SHP77 (cell line): ENCODE results near the gene RALGAPB.
A peak's percentile ranks its signal among the peaks of the same experiment; 100 is the strongest.
"Not testable (repeated sequence)": the region's sequence is repeated elsewhere in the genome, so short reads cannot be mapped to it uniquely, and the experiment has no call there.

ENCODE experiments used
- DNase-seq, 2 experiments: peaks; one replicate each; lab custom pipeline; 2025; lab: John Stamatoyannopoulos, UW

The RALGAPB gene

DNA sequence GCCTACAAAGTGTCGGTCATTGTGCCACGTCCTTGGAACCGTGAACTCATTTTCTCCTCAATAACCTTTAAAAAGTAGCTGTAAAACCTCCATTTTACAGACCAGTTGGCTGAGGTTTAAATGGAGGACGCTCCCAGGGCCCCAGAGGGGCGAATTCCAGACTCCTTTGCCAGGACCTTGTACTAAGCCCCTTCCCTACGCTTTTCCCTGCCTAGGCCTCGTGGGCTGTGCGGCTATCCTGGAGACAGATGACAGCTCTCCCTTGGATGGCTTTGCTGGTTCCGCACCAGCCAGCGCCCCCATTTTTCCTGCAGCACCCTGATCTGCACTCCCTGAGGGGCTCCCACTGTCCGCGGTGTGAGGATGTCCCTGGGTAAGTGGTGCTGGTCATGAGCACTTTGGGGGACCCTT, 25.4 kb upstream of the RALGAPB start:
- no peak for DNase-seq

DNA sequence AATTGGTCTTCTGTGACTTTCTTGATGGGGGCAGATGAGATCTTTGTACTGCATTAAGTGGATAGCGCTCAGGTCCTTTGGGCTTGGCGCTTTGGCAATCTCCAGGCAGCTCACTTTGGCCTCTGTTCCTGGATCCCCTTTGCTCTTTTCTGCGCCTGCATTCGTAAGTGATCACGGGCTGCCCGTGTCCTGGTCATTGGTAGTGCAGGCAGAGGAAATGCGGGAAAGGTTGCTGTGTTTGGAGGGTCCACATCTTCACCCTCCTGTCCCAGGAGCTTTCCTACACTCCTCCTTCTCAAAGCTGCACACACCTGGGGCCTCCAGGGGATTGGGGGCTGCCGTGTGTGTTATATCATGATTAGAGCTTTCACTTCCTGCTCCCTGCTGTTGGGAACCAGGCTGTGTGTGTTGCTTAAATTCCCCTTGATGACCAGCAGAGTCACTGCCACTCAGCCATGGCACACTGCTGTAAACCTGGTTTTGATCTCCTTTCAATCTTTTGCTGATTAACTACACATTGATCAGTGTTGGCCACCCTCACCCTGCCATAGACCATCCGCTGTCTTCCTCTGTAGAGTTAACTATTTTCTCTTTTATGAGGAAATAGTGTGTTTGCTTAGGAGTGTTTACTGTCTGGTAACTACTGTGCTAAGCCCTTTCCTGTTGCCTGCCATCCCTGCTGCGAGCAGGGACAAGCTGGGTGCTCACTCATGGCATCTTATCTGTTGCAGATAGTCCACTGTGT, 24.5 kb upstream of the RALGAPB start:
- no peak for DNase-seq

DNA sequence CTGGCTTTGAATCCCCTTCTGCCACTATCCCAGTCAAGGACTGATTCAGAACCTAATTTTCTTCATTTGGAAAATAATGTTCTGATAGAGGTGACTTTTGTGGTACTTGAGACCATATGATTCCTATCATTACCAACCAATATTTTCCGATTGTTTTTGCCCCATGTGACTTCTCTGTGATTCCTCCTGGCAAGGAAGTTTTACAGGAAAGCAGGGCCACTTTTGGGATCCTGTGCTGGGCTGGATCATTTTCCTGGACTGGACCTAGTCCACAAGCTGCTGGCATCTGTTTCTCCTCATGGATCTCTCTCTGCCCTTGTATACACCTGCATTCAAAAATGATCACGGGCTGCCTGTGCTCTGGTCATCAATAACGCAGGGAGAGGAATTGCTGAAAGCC, 23.6 kb upstream of the RALGAPB start:
- DNase-seq = no peak

DNA sequence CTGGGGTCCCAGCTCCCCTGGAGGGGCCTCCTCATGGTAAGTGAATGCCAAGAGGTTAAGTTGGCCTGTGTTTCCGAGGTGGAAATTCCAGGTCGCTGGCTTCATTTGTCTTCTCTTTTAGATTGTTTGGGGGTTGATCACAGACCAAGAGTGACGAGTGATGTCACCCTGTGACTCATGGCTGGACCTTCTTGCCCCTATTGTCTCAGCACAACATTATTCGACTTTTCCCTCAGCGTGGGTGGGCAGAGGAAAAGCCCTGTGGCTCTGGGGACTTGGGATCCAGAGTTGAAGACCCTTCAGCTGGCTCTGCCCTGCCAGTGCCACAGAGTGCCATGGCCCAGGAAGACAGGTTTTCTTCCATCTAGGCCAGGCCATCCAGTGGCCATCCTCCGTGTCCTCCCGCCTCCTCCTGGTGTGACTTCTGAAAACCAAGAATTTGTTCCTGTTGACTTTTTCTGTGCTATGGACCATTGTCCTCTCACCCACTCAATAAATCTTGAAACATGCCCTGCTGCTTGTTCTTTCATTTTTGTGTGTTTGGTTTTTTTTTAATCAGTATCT, 22.1 kb upstream of the RALGAPB start:
- DNase-seq = no peak

DNA sequence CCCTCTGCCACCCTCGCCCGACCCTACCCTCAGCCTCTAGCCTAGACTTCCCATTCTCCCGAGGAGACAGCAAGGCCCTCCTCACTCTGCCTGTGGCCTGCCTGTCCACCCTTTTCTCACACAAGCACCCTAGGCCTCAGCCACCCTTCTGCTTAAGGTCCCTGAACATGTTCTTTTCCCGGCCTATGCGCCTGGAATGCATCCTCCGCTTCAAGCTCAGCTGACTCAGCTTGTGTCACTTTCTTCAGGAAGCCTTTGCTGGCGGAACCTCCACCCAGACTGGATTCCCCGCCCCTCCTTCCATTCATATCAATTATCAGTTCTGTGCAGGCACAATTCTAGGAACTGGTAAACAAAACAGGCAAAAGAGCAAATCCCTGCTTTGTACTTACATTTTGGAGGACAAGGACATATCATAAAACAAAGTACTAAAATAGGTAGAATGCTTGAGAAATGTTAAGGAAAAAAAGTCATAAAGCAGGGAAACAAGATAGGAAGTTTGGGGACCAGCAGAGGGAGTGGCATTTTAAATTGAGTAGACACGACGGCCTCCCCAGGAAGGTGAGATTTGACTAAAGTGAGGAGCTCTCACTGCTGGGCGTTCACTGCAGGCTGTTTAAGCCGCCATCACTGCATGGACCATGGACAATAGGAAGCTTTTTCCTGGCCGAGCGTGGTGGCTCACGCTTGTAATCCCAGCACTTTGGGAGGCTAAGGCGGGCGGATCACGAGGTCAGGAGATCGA, 19.6 kb upstream of the RALGAPB start:
- DNase-seq = no peak

DNA sequence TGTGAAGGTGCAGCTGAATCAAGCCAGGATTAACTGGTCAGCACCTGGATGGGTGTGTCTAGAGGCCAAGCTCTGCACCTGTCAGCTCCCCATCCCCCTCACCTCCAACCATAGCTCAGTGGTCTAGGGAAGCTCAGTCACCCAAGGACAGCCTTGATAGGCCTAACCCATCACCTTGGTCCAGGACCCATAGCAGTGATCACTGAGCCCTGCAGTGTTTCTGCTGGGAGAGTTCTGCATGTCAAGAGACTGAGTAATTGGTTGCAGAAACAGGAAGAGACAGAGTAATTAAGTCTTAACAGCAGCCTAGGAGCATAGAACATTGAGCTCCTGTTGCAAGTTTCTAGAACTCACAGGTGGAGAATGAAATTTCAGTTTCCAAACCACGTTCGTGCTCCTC, 18.7 kb upstream of the RALGAPB start:
- no peak for DNase-seq

DNA sequence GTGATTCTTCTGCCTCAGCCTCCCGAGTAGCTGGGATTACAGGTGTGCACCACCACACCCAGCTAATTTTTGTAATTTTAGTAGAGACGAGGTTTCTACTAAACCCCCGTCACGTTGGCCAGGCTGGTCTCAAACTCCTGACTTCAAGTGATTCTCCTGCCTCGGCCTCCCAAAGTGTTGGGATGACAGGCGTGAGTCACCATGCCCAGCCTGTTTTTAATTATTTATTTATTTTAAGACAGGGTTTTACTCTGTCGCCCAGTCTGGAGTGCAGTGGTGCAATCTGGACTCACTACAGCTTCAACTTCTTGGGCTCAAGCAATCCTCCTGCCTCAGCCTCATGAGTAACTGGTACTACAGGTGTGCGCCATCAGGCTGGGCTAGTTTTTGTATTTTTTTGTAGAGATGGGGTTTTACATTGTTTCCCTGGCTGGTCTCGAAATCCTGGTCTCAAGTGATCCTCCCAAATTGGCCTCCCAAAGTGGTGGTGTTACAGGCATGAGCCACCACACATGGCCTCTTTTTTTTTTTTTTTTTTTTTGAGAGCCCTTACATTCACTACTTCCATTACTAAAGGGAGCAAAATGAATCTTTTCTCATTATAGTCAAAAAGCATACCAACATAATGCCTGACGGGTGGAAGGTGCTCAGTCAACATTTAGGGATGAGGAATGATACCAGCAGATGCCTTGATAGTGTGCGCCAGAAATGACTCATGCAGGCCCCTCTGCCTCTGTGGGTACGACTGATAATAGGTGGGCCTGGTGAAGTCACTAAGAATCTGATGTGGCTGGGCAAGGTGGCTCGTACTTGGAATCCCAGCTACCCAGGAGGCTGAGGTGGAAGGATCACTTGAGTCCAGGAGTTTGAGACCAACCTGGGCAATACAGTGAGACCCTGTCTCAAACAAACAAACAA, 17.8 kb upstream of the RALGAPB start:
- no peak for DNase-seq

DNA sequence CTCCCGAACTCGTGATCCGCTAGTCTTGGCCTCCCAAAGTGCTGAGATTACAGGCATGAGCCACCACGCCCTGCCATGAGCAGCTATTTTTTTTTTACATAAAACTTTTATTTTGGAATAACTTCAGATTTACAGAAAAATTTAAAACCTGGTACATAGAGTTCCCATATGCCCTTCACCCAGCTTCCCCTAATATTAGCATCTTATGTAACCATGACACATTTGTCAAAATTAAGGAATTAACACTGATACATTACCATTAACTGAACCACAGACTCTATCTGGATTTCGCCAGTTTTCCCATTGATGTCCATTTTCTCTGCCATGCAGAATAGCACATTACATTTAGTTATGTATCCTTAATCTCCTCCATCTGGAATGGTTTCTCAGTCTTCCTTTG, 14.3 kb upstream of the RALGAPB start:
- DNase-seq = no peak

DNA sequence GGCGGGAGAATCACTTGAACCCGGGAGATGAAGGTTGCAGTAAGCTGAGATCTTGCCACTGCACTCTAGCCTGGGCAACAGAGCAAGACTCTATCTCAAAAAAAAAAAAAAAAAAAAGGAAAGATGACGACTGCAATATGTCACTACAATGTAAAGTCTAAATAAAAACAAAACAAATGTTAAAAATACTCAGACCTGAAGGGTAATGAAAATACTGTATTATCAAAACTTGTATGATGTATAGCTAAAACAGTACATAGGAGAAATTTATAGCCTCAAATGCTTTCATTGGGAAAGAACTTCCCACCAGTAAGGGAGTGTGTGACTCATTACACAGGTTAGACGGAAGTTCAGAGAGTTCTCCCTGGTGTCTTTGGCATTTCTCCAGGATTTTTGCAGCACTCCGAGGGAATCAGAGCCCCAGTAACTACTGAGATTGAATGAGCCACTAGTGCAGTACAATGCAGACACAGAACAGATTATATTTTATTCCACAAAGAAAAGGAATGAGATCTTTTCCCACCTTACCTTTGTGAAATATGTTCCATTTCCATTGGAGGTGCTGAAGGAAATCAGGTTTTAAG, 12.5 kb upstream of the RALGAPB start:
- peak; percentile 26 to 36 for DNase-seq

DNA sequence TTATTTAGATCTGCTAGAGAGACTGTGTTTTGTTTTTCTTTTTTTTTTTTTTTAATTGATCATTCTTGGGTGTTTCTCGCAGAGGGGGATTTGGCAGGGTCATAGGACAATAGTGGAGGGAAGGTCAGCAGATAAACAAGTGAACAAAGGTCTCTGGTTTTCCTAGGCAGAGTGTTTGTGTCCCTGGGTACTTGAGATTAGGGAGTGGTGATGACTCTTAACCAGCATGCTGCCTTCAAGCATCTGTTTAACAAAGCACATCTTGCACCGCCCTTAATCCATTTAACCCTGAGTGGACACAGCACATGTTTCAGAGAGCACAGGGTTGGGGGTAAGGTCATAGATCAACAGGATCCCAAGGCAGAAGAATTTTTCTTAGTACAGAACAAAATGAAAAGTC, 12.0 kb upstream of the RALGAPB start:
- not testable (repeated sequence) for DNase-seq

DNA sequence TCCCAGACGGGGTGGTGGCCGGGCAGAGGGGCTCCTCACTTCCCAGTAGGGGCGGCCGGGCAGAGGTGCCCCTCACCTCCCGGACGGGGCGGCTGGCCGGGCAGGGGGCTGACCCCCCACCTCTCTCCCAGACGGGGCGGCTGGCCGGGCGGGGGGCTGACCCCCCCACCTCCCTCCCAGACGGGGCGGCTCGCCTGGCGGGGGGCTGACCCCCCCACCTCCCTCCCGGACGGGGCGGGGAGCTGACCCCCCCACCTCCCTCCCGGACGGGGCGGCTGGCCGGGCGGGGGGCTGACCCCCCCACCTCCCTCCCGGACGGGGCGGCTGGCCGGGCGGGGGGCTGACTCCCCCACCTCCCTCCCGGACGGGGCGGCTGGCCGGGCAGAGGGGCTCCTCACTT, 11.5 kb upstream of the RALGAPB start:
- DNase-seq = not testable (repeated sequence)

DNA sequence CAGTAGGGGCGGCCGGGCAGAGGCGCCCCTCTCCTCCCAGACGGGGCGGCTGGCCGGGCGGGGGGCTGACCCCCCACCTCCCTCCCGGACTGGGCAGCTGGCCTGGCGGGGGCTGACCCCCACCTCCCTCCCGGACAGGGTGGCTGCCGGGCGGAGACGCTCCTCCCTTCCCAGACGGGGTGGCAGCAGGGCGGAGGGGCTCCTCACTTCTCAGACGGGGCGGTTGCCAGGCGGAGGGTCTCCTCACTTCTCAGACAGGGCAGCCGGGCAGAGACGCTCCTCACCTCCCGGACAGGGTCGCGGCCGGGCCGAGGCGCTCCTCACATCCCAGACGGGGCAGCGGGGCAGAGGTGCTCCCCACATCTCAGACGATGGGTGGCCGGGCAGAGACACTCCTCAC, 11.1 kb upstream of the RALGAPB start:
- DNase-seq = not testable (repeated sequence)

DNA sequence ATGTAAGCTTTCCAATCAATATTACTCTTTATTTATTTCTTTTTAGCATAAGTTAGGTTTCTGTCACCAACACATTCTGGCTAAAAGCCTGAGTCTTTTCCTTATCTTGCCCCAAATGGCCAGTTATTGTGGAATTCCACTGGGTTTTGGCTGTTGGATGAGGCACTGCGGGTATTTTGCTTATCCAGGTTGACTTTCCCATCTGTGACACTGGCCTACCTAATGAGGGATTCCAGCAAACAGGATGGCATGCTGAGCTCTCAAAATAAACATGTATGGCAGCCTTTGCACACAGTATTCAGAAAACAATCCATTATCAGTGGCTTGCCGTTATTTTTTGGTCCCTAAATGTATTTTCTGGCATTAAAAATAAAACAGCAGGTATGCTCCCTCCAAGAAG, 6.5 kb upstream of the RALGAPB start:
- DNase-seq = no peak

DNA sequence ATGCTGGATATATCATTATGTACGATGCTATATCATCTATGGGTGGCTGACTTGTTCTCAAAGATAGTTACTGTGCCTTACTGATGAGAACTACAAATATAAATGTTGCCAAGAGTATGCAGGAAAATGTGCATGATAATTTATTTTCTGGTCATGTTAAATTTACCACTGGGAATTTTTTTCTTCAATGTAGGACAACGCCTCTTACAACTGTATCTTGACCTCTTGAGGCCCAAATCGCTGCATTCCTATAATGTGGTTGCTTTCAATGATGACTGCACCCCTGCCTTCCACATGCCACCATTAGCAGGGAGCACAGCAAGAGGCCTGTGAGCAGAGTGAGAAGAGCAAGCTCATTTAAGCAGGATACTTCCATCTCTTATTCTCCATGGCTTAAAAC, 5.7 kb upstream of the RALGAPB start:
- DNase-seq = no peak

DNA sequence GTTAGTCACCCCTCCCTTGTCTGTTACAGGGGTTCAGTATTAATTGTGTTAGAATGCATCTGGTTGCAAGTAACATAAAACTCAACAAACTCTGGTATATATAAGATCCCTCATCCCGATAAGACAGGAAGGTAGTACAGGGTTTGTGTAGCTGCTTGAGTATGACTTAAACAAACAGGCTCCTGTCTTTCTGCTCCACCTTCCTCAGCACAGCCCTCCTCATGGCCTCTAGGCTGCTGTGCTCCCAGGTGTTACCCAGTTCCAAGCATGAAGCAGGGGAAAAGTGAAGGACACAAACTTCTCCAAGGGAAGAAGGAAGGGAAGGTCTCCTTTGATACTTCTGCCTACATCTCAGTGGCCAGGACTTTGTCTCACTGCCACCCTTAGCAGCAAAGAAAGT, 1.4 kb upstream of the RALGAPB start:
- DNase-seq = no peak

DNA sequence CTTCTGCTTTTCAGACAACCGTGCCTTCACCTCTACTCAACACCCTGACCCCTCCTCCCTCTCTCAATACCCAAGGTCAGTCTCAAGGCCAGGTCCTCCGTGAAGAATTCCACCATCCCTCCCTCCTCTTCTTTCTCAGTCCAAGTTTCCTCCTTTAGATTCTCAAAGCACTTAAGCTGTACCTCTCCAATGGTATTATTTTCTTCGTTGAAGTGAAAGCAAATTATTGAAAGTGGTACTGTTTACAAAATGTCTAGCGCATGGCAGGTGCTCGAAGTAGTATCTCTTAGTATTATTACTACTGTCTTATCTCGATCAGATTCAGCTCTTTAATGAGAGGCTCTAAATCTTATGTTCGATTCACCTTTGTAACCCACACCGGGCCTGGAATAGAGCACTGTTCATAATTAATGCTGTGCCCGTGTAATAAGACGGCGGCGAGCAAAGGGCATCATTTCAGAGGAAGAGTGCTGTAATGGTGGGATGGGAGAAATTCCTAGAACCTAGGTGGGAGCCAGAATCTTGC, 593 bp upstream of the RALGAPB start:
- no peak for DNase-seq

DNA sequence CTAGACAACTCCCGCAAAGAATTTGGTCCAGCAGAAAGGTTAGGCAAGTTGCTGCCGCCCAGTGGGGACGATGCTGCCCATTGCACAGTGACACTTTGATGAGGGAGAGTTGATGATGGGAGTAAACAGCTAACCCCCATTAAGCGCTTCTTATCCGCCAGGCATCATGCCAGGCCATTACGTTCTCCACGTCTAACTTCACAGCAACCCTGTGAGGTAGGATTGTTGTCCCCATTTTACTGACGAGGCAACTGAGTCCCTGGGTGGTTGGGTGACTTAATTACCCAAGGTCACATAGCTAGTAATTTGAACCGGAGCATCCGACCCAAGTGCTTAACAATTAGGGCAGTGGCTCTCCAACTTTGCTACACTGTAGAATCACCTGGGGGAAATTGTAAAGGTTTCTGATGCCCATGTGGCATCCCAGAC, 738 bp downstream of the RALGAPB start:
- no peak for DNase-seq

DNA sequence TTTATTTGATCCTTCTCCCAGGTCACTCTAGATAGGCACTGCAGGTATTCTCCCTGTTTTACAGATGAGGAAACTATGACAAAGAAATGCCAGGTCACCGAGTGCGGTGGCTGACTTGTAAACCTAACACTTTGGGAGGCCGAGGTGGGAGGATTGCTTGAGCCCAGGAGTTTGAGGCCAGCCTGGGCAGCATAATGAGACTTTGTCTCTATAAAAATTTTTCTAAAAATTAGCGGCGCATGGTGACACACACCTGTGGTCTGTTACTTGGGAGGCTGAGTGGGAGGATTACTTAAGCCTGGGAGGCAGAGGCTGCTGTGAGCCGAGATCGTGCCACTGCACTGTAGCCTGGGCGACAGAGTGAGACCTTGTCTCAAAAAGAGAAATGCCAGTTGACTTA, 5.1 kb downstream of the RALGAPB start:
- DNase-seq = no peak

DNA sequence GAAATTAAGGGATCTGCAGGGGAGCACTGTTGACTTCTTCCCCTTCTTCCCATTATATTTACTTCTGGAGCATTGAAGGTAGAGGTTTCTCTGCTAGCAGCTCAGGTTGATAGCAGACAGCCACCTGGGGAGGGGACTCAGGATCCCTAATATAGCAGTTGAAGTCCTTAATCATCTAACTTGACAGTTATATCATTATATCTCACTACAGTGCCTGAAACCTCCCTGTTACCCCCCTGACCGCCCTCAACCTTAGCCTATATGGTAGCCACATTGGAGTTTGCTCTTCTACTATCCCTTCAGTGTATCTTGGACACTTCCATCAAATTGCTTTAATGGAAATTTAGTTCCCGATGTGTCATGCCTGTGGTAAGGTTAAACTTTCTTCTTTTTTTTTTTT, 7.0 kb downstream of the RALGAPB start:
- no peak for DNase-seq

DNA sequence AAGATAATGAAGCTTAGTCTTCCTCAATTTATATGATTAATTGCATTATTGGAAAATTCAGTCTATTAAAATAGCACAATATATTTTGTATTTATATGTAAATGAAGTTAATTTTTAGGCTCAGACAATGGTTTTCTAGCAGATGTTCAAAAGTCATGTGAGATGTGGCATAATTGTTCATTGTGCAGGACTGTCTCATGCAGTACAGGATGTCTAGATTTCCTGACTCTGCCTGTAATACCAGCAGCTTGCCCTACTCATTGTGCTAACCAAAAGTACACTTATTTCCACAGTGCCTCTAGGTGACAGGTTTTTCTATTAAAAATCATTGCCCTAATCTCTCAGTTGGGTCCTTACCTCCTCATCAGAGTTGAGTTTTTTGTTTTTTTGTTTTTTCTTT, 12.4 kb downstream of the RALGAPB start:
- no peak for DNase-seq

DNA sequence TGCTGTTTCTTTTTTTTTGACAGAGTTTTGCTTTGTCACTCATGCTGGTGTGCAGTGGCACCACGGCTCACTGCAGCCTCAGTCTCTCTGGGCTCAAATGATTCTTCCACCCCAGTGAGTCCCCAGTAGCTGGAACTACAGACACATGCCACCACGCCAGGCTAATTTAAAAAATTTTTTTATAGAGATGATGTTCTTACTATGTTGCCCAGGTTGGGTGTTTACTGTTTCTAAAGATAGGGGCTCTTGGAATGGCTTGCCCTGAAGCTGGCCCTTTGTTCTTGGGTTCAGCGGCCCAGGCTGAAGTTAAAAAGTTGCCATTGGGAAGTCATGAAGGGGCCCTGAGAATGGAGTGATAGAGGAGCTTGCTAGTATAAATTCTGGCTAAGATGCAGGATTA, 16.5 kb downstream of the RALGAPB start:
- DNase-seq = no peak
